Stimulated activated CD8-positive, alpha-beta memory T cell treated with anti-CD3 and anti-CD28 coated beads, Interleukin-4, amount 100 ng/mL, for 24 hours (primary cell): ENCODE results near the gene MTOR.

ENCODE experiments used
- DNase-seq: peaks from one replicate; pipeline ENCODE4 v3.0.0-alpha.2; 2020; ENCODE audit warnings: low read depth

The MTOR gene

DNA sequence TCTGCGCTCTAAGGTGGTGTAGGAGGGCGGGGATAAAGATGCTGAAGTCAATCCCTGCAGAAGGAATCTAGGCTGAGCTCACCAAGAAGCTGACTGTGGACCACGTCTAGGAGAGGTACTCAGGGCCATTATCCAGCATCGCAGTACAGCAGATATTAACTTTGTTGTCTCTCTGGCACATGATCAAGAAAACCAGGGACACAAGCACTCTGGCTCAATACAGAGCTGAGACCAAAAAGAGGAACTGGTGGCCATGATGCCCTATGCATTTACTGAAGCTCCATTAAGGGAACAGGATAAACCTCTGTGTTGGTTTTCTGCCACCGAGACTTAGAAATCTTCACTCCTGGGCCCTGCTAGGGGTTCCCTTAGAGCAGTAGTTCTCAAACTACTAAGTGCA lies 111.2 kb downstream of the MTOR start:
- no peak for DNase-seq

DNA sequence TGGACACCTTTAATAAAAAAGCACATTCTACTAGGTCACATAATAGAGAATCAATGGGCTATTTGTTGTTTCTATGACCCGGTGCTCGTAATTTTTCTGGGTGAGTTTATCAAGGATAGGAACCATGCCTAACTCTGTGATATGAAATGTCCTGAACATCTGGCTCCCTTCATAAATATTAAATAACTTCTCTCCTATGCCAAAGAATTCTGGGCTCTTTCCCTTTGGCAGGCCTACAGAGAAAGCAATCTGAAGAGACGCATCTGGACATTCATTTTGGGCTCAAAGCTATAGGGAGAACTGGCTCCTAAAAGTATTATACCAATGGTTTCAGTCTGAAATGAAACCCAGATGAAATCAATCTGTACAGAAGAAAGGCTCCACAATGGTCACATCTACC lies 112.0 kb downstream of the MTOR start:
- DNase-seq = no peak

DNA sequence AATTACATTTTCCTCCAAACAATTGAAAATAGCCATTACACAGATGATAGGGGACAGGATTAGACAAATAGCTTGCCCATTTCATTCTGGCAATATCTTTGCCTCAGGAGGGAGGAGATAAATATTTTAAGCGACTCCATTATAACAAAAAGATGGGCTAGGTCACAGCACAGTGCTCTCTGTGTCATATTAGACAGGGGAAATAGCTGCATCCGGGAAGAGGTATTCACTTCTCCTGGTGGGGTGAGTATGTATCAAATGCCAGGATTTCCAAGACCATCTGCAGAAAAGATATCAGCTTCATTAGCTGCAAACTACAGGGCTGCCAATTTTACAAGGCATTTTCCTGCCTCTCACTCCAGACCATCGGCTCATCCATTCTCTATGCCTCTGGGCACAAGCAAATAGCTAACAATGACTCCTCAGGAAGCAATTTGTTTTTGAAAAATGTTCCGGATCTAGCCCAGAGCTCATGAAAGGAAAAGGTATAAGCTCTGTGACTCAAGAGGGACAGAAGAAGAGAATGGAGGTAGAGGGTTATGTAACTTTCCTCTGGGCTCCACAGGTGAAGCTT lies 115.1 kb downstream of the MTOR start:
- no peak for DNase-seq

DNA sequence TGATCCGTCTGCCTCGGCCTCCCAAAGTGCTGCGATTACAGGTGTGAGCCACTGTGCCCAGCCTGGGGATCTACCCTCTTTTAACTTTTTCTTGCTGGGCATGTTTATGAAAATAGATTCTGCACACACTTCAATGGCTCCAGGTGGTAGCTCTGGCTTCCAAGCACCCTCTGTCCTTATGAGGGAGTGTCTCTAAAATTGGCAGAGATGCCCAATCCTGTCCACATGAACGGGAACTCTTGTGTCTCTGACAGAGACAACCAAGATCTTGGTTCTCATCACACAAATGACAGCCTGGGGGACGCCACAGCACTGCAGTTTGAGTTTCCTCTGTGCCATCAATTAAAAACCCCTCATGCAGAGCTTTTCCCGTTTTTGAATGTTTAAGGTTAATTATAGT lies 116.6 kb downstream of the MTOR start:
- DNase-seq = no peak

DNA sequence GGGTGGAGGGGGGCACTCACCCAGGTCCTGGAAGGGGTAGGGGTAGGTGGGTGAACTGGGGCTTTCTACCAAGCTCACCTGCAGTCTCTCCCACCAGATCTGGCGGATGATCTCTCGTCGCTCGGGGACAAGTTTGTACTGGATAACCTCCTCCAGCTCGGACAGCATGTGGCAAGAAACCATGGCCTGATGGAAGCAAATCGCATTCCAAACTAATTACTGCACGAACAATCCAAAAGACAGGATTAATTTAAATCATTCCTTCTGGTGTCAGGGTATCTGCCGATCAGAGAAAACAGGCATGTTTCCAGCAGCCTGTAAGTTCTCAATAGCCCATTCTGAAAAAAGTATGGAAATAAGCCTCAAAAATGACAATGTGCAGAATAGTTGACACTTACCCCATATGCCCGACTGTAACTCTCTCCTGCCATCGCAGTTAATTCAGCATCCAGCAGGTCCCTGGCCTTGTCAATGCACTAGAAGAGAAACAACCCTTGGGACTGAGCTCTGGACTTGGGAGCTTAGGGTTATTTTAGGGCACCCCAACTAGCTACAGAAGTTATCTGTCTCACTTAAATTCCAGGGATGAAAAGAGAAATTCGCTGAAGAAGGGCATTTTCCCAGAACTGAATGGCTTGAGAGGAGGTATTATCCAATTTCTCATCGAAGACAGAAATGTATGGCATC lies 117.6 kb downstream of the MTOR start:
- no peak for DNase-seq

DNA sequence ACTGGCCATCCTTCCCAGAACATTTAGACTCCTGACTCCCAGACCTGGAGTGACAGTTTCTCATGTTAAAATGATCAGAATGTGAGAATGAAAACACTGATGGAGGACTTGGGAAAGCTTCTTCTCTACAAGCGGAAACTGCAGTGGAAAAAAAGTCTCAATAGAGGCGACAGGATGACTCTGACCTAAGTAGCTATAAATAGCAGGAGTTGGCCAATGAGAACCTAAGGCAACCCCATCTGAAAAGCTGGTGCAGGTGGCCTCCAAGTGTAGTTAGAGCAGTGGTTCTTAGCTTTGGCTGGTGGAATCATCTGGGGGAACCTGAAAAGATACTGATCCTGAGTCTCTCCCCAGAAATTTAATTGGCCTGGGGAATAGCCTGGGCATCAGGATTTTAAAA lies 118.4 kb downstream of the MTOR start:
- DNase-seq = no peak

DNA sequence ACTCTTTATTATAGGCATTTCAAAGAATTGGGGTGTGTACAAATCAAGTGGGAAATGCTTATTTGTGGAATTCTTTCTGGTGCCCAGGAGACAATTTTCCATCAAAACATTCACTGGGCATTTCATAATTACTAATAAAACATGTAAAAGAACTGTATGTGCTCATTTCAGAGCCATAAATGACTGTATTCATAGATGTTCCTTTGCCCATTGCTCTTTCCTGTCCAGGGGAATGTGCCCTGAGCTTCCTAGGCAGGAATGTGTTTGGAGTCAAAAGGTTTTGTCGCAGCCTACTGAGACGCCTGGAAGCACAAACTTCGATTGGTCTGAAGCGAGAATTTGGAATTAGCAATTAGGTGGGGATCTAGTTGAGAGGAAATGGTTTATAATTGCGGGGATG lies 119.0 kb downstream of the MTOR start:
- DNase-seq = no peak

DNA sequence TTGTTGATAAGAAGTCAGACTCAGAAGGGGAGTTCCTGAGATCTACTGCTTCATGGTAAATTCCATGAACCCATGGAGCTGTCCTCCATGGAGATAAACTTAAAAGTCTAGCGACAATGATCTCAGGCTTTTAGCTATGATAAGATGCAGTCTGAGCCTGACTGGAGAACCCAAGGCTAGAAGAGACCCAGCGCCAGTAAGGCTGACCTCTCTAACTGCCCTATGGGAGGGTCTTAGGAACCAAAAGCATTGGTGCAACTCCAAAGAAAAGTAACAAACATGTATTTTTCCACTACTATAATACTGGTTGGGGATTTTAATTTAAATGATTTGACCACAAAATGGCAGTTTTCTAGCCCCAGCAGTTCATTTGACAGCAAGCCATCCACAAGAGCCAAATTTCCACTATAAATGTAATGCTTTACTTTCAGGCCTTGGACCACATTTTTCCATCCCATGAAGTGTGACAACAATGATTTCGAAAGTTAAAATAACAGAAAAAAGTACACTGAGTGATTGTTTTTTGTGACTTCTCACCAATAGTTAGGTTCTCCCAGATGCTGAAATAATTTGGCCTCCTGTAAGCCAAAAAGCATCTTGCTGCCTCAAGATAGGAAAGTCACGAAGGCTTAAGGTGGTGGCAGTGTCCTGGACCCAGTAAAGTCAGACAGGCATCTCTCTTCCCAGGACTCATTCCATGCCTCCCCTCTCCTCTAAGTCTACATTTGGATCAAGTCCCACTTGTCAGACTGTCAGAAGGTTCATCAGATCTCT lies 119.5 kb downstream of the MTOR start:
- DNase-seq = no peak

DNA sequence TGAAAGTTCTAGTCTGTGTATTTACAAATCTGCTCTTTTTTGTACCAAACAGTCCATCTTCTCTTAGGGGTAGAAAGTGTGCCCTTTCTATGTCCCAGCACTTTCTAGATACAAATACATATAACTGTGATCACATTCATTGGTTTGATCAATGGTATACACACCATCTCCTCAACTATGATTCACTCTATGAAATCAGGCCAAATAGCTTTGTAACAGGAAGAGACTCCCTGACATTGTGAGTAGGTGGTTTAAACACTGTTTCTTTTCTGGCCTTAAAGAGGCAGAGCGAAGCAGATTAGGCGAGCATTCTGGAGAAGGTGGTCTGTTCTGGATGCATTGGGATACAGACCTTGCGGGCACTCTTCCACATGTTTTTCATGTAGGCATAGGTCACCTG lies 123.4 kb downstream of the MTOR start:
- DNase-seq = no peak

DNA sequence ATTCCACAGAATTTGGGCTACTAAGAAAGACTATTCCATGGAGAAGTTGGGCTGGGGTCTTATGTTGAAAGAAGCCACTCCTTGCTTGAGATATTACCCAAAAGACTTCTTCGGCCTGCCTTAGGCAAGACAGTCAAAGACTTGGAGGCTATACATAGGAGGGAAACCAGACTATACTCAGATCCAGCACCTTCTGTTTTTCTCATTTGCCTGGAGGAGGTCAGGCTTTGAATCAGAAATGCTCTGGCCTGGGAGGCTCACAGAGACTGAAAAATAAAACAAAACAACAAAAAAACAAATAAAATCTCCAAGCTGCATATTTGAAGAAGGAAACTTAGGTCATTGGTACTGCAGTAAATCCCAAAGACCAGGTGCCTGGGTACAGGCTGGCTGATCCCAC lies 124.3 kb downstream of the MTOR start:
- no peak for DNase-seq

DNA sequence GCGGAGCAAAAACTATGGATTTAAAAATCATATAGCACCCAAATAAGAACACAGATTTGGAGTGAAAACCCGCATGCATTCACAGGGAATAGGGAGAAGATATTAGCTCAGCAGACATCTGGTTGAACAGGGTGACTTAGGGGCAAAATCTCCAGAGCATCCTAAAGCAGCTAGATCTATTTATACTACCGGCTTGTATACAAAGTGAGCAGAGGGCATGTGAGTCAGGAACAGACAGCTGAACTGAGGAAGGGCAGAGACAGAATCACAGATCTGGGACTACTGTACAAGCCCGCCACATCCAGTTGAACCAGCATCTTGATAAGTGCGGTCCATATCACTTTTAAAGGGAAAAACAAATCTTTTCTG lies 127.5 kb downstream of the MTOR start:
- no peak for DNase-seq

DNA sequence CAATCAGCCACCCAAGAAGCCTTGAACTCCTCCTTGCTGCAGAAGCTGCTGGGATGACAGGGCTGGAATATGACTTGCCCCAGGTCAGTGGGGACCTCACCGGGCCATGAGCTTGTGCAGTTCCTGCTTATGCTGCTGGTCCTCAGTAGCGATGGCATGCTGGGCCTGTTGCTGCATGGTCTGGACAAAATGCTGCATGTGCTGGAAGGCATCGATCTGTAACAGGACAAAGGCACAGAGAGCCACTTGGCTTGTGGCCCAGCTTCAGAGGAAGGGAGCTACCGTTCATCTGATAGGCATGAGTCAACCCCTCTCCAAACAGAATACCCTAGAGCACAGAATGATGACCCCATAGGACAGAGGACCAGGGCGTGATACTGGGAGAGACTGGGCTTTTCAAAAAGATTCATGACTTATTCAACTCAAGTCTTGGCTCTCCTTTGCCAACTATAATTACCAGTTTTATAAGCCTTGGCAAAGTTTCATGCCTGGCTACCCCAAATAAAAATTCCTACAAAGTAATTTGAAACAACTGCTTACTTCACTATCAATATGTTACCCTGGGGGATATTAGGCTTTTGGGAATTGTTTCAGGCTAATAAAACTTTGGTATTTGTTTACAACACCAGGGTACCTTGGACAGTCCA lies 128.0 kb downstream of the MTOR start:
- no peak for DNase-seq

DNA sequence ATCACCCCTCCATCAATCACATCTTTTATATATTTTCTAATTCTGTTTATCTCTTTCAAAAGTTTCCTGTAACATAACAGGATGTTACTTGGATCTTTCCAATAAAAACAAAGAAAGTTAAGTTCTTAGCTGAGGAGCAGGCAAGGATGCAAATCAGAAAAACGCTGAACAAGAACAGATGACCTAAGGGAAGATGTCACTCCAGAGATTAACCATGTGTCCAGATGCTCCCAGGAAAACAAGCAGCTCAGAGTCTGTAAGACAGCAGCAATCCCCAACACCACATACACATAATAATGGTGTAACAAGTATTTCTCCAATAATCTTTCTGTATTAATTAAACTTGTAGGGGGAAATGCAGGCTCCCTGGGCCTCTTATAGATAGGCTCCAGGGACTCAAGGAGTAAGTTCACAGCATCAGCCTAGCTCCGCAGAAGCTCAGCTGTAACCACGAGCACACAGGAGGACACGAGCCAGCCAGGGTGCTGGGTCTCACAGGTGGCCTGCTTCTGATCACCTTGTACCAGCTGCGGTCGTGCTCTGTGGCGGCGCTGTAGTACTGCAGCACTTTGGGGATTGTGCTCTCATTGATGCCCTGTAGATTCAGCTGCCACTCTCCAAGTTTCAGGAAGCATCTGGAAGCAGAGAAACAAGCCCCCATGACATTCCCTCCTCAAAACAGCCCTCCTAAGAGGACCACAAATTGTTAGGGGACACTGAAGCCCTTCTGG lies 129.6 kb downstream of the MTOR start:
- DNase-seq = no peak

DNA sequence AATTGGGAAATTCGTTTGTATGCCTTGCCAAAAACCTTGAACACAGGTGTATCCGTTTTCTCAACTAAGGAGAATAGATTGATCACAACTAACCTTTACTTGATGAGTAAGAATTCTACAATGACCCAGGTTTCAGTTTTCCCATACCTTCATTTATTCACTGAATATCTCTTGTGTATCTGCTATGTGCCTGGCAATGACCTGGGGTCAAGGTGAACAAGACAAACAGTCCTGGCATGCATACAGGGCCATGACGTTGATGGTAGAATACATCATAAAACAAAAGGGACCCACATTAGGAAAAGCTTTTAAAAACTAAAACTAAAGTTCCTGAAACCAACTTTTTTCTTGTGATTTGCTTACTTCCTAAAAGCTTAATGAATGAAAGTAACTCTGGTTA lies 130.5 kb downstream of the MTOR start:
- DNase-seq = no peak

DNA sequence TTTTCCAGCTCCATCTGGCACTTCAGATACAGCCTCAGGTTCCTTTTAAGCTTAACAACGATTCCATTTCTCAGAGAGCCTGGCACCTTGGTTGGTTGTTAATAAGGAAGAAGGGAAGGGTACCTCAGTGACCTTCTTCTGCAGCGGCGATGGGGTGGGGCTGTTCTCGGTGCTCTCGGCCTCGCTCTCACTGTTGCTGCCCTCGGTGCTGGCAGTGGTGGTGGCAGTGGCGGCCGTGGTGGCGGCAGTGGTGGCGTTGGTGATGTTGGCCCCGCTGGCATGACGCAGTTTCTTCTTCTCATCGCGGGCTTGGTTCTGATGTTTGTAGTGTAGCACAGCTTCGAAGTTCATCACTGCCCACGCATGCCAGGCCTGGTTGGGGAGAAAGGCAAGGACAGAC lies 131.9 kb downstream of the MTOR start:
- DNase-seq = no peak

DNA sequence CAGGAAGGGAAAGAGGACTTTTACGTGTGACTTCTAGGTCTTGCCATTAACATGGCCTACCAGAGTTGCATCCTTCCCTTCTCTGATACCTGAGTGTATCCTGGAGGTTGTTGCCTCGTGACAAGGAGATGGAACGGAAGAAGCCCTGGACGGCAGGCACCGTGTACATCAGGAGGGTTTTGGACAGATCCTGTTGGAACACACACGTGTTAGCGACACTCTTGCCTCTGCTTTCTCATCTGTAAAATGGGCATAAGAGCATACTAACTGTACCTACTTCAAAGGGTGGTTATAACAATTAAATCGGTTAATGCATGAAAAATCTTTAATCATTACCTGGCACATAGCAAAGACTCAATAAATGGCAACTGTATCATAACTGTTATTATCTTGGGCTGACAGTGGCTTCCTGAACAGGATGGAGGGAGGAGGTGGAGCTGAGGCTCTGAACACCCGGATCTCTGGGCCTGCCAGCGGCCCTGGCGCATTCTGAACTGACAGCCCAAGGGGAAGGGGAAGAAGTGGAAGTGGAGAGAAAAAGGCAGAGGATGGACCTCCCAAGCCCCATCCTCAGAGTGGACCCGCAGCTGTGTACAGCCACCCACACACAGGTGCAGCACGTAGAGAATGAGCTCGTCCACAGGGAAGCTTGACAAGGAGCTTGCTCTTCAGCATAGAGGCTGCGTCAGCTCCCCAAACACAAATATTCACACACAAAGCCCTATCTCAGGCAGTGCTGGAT lies 132.5 kb downstream of the MTOR start:
- no peak for DNase-seq

DNA sequence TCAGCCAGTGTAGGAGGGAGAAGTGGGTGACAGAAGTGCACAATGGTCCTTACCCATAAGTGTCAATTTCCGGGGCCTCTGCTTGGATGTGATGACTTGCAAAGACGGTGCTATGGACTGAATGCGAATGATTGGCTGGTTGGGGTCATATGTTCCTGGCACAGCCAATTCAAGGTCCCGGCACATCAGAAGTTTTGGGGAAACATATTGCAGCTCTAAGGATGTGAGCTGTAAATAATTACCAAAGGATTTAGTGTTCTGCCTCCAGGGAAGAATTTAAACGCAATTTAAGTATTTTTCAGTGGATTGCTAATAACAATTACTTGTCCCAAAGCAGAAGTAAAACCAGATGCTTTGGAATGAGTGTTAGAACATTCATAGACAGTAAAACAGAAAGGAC lies 135.8 kb downstream of the MTOR start:
- DNase-seq = no peak

DNA sequence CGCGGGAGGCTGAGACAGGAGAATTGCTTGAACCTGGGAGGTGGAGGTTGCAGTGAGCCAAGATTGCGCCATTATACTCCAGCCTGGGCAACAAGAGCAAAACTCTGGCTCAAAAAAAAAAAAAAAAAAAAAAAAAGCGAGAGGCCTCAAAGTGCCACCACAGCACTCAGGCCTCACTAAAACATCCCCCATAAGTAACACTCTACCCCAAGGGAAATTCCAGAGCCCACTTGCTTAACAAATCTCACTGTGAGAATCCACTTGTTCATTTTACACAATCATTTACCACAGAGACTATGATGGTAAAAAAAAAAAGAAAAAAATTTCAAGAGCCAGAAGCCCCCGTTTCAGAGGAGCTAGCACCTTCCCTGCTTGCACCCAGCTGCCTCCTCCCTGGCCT lies 136.4 kb downstream of the MTOR start:
- DNase-seq = no peak

DNA sequence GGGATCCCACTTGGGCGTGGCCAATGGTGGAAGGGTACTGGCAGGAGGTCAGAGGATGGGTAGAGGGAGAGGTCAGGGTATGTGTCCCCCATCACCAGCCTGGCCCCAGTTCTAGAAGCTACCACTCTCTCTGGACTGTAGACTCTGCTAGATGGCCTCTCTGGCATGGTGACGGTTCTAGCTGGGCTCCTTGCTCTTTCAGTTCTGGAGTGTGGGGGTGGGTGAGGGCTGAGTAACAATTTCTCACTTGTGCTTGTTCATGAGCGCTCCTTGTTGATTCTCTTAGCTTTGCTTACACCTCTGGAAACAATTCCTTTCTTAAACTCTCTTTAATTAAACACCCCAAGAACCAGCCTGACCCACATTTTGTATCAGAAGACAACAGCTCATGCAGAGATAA lies 137.4 kb downstream of the MTOR start:
- DNase-seq = no peak

DNA sequence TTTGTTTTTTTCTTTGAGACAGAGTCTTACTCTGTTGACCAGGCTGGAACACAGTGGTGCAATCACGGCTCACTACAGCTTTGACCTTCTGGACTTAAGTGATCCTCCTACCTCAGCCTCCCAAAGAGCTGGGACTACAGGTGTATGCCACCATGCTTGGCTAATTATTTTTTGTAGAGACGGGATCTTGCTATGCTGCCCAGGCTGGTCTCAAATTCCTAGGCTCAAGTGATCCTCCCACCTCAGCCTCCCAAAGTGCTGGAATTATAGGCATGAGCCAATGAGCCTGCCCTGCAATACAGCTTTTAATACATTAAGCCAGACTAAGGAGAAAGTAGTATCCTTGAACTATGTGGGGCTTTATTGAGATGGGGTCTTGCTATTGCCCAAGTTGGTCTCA lies 146.0 kb downstream of the MTOR start:
- no peak for DNase-seq

DNA sequence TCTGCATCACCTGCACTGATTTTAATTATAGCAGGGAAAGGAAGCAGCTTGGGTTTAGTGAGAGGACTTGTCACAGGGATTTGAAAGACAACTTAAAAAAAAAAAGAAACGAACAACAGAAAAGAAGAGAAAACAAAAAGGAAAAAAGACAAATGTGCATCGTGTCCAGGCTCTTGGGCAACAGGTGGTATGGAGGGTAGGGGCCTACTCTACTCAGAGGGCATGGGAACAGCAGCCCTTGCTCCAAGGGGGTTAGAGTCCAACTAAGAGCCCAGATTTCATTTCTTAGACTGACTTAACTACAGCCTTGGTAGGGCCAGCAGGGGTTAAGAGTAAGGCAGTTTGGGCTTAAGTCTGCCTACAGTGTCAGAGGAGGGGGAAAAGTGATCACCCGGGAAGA lies 147.4 kb downstream of the MTOR start:
- DNase-seq = no peak
